Stimulated activated naive CD4-positive, alpha-beta T cell treated with Interleukin-2 at 50 U/mL for 16 hours (primary cell): Measurements from ENCODE around the gene DMD.
"Not testable (repeated sequence)": the region's sequence is repeated elsewhere in the genome, so short reads cannot be mapped to it uniquely, and the experiment has no call there.

Source experiments
- DNase-seq: peaks from one replicate; lab custom pipeline; 2025; lab: John Stamatoyannopoulos, UW

The DMD gene

DNA sequence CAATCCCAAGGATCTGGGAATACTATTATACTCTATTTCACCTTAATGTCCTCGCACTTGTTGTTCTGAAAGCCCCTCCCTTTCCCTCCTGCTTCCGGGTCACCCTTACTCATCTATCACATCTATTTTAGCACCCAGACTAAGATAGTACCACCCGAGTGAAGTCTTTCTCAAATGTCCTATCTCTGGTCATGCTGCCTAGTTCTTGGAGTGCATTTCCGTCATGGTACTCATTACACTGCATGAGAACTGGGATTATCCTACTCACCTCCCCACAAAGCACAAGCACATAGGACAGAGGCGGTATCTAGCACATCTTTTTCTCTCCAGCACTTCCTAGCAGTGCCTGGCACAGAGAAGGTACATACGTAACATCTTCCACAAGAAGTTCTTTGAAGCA lies 1195.2 kb downstream of the DMD start:
- no peak for DNase-seq

DNA sequence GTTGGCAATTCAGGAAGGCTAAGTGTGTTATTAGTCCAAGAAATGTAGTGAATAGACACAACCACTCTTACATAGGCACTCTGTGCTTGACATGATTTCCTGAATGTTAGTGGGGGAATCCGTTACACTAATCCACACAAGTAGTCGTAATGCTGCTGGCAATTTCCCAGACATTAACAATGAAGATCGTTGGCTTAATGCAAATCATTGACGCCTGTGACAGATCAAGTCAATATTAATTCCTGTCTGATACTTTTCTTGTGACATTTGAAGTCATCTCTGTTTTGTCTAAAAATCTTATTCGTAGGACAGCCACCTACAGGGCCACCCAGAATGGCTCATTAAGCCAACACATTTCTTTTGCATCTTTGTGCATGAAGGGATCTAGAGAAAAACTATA lies 1200.4 kb downstream of the DMD start:
- no peak for DNase-seq

DNA sequence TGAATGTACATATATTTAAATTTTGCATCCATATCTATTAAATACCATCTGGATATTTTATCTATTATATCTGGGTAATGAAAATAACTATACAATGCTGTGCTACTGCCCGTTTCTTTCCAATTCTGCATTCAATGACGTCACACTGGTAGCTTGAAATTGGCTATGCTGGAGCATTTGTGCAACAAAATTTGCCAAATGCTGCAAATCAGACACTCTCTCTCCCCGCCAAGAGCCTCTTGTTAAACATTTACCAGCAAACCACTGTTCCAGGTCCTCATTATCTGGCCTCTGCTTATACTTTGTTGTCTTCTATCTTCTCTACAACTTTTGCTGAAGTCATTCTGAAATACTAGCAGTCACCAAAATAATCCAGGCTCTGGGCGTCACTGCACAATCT lies 1201.1 kb downstream of the DMD start:
- DNase-seq: no peak

- DNase-seq: no peak
Measured at GRCh38 chrX:31993637-31994036, 1217.7 kb downstream of the DMD start.

DNA sequence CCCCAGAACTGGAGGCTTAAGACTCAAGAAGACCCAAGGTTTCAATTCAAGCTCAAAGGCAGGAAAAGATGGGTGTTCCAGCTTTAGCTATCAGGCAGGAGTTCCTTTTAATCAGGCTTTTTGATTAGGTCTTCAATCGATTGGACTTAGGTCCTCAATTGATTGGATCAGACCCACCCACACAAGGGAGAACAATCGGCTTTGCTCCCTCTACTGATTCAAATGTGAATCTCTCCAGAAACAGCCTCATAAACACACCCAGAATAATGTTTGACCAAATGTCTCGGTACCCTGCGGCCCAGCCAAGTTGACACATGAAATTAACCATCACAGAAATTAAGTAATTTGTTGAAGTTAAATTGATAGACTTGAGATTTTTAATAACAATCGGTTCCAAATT lies 1222.4 kb downstream of the DMD start:
- no peak for DNase-seq

- DNase-seq: no peak
Measured at GRCh38 chrX:31981546-31982062, 1229.7 kb downstream of the DMD start.

DNA sequence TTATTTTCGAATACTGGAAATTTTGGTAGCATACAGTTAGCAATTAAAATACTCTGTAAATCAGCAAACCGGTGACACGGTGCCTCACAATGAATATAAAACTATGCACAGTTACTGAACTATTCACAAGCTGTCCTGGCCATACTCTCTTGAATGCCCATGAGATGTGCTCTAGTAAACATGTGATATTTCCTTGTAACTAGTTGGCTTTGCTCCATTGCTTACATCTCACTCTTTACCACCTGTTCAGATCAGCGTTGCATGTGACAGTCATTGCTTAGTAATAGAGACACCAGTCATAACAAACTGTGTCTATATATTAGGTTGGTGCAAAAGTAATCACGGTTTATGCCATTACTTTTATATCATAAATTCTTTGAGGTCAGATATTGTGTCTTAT lies 1241.6 kb downstream of the DMD start:
- DNase-seq: no peak

GRCh38 chrX:31962256-31962655 lies 1249.1 kb downstream of the DMD start:
- DNase-seq: no peak

GRCh38 chrX:31934842-31935370 lies 1276.4 kb downstream of the DMD start:
- DNase-seq: no peak

DNA sequence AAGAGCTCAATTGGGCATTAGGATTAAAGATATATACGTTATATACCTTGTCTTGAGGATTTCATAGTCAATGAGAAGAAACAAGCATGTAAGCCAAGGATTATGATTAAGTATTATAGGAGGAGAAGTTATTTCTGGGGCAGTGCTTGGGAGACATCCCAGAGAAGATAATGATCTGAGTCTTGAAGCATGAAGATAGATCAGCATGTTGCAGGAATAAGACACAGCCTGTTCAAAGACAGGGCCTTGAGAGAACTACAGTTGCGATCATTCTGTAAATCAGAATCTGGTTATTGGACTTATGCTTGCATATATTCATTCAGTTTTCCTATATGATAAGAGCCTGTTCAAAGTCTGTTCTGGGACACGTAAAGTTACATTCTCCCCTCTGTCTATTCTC lies 1277.3 kb downstream of the DMD start:
- DNase-seq: no peak

DNA sequence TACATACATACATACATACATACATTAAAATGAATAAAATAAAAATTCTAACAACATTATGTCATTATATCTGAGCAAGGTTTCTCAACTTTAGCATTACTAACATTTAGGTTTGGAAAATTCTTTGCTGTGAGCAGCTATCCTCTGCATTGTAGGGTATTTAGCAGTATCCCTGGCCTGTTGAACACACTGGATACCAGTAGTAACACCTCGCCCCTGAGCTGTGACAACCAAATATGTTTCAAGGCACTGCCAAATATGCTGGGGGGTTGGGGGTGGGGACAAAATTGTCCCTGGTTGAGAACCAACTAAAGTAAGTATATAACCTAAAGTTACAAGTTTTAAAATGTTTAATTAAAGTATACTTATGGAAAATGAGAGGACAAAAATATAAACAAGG lies 1278.6 kb downstream of the DMD start:
- DNase-seq: no peak

GRCh38 chrX:31932320-31932719 lies 1279.0 kb downstream of the DMD start:
- not testable (repeated sequence) for DNase-seq

DNA sequence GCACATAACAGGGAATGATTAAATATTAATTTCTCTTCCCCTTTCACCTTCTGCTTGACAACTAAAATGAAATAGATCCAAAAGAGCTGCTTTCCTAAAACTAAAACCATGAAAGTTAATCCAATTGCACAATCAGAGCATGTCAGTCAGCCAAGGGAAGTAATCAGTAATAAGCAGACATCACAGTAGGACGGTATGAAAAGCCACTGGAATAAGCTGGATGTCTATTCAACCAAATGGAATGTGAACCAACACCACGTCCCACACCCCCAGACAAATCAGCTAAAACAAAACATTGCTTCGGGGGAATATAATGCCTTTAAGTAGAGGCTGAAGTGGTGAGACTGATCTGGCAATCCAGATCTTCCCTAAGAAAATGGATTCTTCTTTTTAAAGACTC lies 1280.1 kb downstream of the DMD start:
- no peak for DNase-seq

- DNase-seq: no peak
Measured at GRCh38 chrX:31929366-31929765, 1282.0 kb downstream of the DMD start.

DNA sequence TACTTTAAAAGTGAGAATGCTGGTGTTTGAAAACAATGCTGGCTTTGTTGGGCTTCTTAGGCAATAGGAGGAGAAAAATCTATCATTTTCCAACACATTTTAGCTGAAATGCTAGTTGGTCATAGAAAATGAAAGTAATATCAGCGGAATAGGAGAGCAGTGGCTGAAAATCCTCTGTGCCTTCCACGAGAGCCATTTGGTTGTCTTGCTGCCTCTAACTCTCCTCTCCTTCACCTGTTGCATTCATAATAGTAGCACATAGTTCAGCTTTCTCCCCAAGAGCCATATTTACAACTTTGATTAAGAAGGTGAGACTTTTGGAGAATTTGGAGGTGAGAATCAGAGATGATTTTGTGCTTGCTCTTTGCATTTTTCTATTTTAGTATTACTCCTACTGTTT lies 1290.1 kb downstream of the DMD start:
- DNase-seq: no peak

GRCh38 chrX:31909850-31910572 lies 1301.3 kb downstream of the DMD start:
- DNase-seq: no peak

GRCh38 chrX:31894152-31894551 lies 1317.2 kb downstream of the DMD start:
- DNase-seq: no peak

GRCh38 chrX:31893525-31893924 lies 1317.8 kb downstream of the DMD start:
- DNase-seq: no peak

- DNase-seq: no peak
Measured at GRCh38 chrX:31889088-31889487, 1322.3 kb downstream of the DMD start.

DNA sequence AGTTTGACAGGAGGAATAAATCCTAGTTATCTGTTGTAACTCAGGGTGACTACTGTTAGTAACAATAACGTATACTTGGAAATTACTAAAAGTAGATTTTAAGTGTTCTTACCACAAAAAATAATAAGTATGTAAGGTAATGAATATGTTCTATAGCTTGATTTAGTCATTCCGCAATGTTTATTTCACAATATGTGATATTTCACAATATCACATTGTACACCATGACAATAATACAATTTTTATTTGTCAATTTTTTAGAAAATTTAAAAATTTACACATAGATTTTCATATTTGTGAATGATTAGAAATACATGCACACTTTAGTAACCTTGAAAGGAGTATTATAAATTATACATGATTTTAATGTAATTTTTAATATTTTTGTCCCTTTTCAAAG lies 1326.8 kb downstream of the DMD start:
- DNase-seq: no peak

DNA sequence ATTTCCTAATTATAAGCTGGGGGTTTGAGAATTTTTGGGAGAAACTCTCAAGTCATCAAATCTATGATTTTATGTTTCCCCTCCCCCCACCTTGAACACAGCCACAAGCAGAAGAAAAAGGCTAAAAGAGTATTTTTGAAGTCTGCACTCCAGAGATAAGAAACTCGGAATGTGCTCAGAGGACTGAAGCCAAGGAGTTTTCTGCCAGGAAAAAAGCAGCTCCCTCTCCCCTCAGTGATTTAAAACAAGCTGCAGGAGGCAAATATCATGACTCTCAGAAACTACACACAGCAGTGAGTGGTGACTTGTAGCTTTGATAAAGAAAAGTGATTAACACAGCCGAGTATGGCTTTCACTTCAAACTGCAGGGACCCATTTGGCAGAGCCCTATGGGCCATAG lies 1339.3 kb downstream of the DMD start:
- DNase-seq: no peak

DNA sequence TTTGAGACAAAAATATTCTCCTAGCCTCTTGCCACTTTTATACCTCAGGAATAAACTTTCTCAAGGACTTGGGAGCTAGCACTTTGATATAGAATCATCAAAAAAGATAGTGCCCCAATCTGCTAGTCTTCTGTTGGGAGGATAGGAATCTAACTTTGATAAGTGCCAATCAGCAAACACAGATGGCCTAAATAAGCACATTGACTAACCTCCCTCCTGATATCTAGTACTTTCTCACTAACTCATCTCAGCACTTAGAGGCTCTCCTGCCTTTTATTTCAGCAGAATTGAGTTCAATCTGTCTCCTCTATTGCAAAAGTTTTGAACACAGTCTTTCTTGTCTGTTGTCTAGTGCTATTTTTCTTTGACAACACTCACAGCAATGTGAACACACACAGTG lies 1341.1 kb downstream of the DMD start:
- DNase-seq: no peak

DNA sequence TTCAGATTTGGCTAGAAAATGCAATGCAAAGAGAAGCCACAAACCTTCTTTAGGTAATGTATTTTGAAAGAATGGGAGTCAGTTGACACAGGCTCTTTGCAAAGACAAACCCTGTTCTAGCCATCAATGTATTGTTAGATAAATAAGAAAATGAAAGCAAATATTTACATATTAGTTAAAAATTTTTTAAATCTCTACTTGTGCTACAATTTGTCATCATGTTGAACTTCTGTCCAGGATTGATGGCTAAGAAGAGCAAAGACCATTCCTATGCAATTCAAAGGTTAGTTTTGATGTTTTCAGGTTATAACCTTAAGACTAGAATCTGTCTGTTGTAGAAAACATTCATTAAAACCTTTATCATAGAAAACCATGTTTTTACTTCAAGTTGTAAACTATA lies 1350.7 kb downstream of the DMD start:
- no peak for DNase-seq

DNA sequence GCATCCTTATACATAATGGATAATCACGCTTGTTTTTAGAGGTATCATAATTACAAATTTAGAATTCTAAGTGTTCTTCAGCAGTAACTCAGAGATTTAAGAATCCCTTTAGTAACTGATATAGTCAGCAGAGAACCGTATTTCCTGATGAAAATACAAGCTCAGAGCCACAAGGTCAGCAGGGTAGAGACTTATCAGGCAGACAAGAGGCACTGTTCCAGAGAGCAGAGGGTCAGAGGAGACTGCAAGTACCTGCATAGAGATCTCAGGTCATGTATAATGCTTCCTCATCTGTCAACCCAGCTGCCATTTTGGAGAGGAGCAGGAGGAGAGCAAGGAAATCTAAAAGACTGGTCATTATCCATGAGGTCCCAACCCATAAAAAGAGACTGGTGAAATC lies 1352.4 kb downstream of the DMD start:
- DNase-seq: no peak
